Esophagus muscularis mucosa (tissue), 4 donors: ENCODE data around the gene BUB1B.

Experiments
- EP300 ChIP-seq: sonication (generic); formaldehyde crosslinking; IDR thresholded peaks from one replicate; pipeline ENCODE4 v1.6.1; 2017; ENCODE audit warnings: antibody characterized with exemption
- POLR2A ChIP-seq: fragments of 450-650 bp; IDR thresholded peaks from one replicate; pipeline ENCODE4 v1.6.1; 2017; ENCODE audit warnings: antibody characterized with exemption, moderate library complexity, mild to moderate bottlenecking, low read depth
- TF ChIP-seq, protein P1 (sequence below), 3 experiments: fragments of 200-600 bp in 2 of 3; fragments of 450-650 bp in 1 of 3; sonication (generic) in 2 of 3; IDR thresholded peaks; one replicate each; pipeline ENCODE4 v1.5.1; 2017 to 2019; ENCODE audit warnings: antibody characterized with exemption in 3 of 3, mild to moderate bottlenecking in 2 of 3, moderate library complexity in 1 of 3

DNA sequence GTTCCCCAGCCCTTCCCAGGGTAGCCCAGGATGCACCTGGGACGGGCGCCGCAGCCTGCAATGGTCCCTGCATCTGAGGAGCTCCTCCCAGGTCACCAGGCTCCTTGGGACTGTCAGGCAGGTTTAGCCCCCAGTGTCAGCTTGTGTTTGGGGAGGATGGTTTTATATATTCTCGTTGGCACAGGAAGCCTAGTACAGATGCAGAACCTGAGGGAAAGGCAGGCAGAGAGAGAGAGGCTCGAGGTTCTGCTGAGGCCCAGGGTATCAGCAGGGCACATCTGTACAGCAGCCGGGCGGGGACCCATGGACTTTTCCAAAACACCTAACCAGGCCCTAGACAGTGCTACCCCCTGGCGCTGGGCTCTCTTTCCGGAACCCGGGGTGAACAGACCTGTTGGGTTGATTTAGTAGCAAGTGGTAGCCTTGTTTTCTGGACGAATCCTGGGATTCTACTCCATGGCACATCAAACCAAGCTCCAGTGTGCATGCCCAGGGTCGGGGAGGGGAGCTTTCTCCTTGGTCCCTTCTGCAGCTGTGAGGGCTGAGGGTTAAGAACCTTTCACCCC lies 86.6 kb downstream of the BUB1B start:
- TF ChIP-seq, protein P1, sequence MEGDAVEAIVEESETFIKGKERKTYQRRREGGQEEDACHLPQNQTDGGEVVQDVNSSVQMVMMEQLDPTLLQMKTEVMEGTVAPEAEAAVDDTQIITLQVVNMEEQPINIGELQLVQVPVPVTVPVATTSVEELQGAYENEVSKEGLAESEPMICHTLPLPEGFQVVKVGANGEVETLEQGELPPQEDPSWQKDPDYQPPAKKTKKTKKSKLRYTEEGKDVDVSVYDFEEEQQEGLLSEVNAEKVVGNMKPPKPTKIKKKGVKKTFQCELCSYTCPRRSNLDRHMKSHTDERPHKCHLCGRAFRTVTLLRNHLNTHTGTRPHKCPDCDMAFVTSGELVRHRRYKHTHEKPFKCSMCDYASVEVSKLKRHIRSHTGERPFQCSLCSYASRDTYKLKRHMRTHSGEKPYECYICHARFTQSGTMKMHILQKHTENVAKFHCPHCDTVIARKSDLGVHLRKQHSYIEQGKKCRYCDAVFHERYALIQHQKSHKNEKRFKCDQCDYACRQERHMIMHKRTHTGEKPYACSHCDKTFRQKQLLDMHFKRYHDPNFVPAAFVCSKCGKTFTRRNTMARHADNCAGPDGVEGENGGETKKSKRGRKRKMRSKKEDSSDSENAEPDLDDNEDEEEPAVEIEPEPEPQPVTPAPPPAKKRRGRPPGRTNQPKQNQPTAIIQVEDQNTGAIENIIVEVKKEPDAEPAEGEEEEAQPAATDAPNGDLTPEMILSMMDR (IDR thresholded peaks at IDR 0.05), result no peak
- no peak for TF ChIP-seq POLR2A
- no peak for TF ChIP-seq EP300
